GM10248 (cell line): ENCODE results near the gene FREY1.

Source experiments
- CTCF ChIA-PET: fragments of 300-600 bp; sonication (Branson Sonifier 250); formaldehyde crosslinking; extraction: SDS; loops from one replicate; lab custom pipeline; 2021; ENCODE audit warnings: antibody characterized with exemption; lab: Yijun Ruan, JAX
- POLR2A ChIA-PET: fragments of 350-650 bp; sonication (Branson Sonifier 250); formaldehyde crosslinking; extraction: SDS; loops from one replicate; lab custom pipeline; 2020; ENCODE audit warnings: antibody characterized with exemption; lab: Yijun Ruan, JAX
- DNase-seq: peaks from one replicate; pipeline ENCODE4 v3.0.0; 2012; ENCODE audit errors: extremely low spot score
- CTCF ChIP-seq: IDR thresholded peaks from 2 replicates; pipeline ENCODE4 v1.5.1; 2012; ENCODE audit warnings: mild to moderate bottlenecking, low read depth; ENCODE audit errors: extremely low read depth, missing control alignments, control extremely low read depth

FREY1 gene

GRCh38 chr11:45896422-45896984, 10.6 kb downstream of the FREY1 start:
- TF ChIP-seq CTCF: no peak

GRCh38 chr11:45895553-45896259, 11.4 kb downstream of the FREY1 start:
- no peak for TF ChIP-seq CTCF
- DNase-seq: no peak
- ChIA-PET CTCF (interaction anchor here (0.9 kb wide), 1 partner anchor 22 kb away, joined by 3 read pairs; no protein-coding TSS in a partner anchor), POLR2A (interaction anchor here (0.5 kb wide), 1 partner anchor 10 kb away, joined by 3 read pairs; no protein-coding TSS in a partner anchor)

More at GRCh38 chr11:45896422-45896984, 10.6 kb downstream of the FREY1 start:
- ChIA-PET CTCF (interaction anchor here (1.0 to 1.7 kb wide), 3 partner anchors 9 to 116 kb away, joined by 3 to 4 read pairs (median 3); no protein-coding TSS in a partner anchor), POLR2A (interaction anchor here (0.5 kb wide), 1 partner anchor 10 kb away, joined by 3 read pairs; no protein-coding TSS in a partner anchor)
- no peak for DNase-seq

- CTCF ChIA-PET: interaction anchor here (0.9 kb wide), 1 partner anchor 21 kb away, joined by 3 read pairs; no protein-coding TSS in a partner anchor
- POLR2A ChIA-PET: no interaction called here
- DNase-seq: no peak
- TF ChIP-seq CTCF: no peak
Observed at GRCh38 chr11:45894555-45895247, 12.4 kb downstream of the FREY1 start.

GRCh38 chr11:45892856-45893255, 14.2 kb downstream of the FREY1 start:
- CTCF ChIA-PET: interaction anchor here (1.0 kb wide), 1 partner anchor 72 kb away, joined by 3 read pairs; no protein-coding TSS in a partner anchor
- no peak for DNase-seq
- no peak for TF ChIP-seq CTCF
- POLR2A ChIA-PET: no interaction called here

DNA sequence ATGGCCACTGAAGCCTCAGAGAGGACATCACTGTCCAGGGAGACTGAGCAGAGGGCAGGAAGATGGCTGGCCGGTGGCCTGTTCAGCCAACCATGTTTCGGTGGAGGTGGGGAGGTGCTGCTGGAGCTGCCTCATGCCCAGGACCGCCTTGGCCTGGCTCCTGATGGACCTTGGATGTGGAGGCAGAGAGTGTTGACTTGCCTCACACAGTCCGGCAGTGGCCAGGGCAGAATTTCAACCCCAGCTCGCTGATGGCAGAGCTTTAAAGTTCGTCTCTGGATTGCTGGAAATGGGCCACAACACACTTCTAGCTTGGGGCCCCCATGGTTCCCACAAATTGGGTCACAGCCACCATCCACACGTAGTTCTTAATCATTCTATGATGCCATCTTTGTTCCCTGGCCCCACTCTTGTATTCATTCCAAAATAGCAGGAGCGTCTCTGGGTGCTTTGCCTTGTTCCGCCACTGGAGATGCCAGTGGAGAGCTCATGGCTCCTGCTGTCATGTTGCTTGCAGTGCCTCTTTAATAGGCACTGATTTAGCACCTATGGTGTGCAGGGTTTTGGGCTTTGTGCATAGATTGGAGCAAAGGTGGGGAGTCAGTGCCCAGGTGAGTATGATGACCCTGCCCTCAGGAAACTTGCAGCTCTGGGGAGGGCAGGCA, 16.1 kb downstream of the FREY1 start:
- POLR2A ChIA-PET: no interaction called here
- TF ChIP-seq CTCF: no peak
- CTCF ChIA-PET: interaction anchor here (1.0 kb wide), 1 partner anchor 74 kb away, joined by 3 read pairs; no protein-coding TSS in a partner anchor
- no peak for DNase-seq
